ENCODE results near the gene RFX6.

DNA sequence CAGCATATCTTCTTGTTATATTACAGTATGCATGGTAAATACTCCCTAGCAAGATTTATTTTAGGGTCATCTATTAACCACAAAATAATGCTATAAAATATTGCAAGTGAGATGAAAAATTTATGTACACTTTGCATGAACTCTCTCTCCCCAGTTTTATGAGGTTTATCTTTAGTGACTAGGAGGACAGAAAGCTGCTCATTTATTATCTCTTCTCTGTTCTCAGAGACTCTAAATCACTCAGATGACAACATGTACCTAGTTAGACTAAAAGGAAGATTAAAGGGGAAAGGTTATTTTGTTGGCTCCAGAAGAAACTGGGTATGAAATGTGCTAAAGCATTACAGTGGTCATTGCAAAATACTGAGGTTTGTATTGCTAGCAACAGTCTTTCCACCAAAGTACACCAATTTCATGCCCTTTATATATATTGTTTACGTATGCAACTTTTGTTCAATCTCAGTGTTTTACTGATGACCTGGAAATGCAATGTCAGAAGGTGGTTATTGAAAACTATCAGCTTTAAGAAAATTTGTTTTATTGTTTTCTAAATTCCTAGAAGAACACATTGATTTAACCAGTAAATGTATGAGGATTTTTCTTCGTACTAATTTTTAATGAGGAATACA lies 11.8 kb downstream of the RFX6 start:
- TF ChIP-seq CTCF (IDR thresholded peaks at IDR 0.05 in 8 of 11, conservative IDR thresholded peaks at IDR 0.05 in 3 of 11), result no peak
- no peak for TF ChIP-seq POLR2AphosphoS5 (IDR thresholded peaks at IDR 0.05)

Data from spleen (tissue), 7 donors.